Regular cardiac myocyte (primary cell): ENCODE measurements around the gene PIP4K2A. TPM values are rescaled to one million over a fixed set of nuclear protein-coding genes. Genes with fewer than 3 reads are reported as not detected.

Experiments used
- total RNA-seq: library from RNA; depleted of rRNA; stranded (reverse); fragments of >200 nt; gene quantifications from 2 replicates; pipeline ENCODE4 v1.2.3, GENCODE V29; 2014

The PIP4K2A gene
- 38.6 and 41.8 TPM in 2 replicates for total RNA-seq

DNA sequence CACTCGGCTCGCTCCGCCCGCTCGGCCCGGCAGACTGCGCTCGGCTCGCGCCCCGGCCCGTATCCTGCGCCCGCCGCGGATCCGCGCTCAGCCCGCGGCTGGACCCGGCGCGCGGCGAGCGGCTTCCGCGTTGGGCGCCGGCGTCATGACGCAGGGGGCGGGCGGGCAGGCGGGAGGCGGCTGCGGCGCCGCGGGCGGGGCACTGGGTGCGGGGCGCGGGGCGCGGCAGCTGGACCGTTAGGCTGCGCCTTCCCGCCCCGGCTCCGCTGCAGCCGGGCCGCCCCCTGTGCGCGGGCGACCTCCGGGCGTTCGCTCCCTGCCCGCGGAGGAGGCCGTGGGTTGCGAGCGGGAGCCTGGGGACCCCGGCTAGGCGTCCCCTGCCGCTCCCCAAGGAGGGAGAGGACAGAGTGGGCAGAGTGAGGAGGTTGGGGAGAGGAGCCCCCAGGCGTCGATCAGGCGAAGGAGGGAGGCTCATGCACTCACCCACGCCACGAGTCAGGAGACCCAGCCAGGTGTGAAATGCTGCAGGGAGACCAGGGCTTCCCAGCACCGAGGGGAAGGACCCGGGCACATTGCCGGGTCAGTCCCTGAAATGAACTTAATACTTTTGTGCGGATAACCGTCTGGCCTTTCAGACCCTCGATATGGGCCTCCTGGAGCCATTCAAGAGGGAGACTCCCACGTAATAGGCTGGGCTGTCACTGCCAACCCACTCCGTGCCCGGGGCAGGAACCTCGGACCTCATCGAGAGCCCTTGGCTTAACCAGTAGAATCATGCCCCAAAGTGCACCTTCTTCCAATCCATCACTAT lies at the start of gene PIP4K2A:
Gene PIP4K2A (minus strand): TSS at position 100 of the 811 bp plus-strand sequence. CDS start 252 bp downstream, outside the sequence.

Other genes with a start within 250 kb of the PIP4K2A start
- not detected in 2 replicates for gene ARMC3, start 213.5 kb upstream of the PIP4K2A start, total RNA-seq